Anterior cingulate cortex (tissue), 58 donors: ENCODE data around the gene PEX19.

ENCODE experiments used
- DNase-seq, 58 donors: peaks; one replicate each; lab custom pipeline; 2025; lab: John Stamatoyannopoulos, UW

The PEX19 gene

GRCh38 chr1:160243767-160244166, 41.2 kb downstream of the PEX19 start:
- no peak for DNase-seq

DNA sequence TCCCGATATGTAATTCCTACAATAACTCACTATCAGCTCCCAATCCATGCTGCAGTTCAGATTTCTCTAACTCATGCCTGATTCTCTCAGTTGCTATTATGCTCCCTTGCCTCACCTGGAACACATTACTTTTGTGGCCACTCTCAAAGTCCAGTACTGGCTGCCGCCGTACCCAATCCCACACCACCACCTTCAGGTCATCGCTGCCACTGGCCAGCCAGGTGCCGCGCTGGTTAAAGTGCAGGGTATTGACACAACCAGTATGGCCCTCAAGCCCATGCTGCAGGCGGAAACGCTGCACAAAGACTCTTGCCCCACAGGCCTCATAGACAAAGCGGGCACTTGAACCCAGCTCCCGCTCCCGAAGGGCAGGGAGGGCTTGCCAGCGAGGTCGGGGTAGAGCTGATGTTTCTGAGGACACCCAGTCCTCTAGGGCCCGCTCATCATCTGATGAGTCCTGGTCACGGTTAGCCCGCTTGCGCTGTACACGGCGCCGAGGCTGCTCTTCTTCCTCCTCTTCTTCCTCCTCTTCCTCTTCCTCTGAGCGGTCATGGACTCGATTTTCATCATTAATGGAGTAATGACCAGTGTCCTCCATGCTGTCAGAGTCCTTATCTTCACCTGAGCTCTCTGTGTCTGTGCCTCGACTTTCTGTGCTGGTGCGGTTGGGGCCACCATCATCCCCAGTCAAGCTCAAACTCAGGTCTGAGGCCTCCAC, 45.2 kb downstream of the PEX19 start:
- no peak for DNase-seq

DNA sequence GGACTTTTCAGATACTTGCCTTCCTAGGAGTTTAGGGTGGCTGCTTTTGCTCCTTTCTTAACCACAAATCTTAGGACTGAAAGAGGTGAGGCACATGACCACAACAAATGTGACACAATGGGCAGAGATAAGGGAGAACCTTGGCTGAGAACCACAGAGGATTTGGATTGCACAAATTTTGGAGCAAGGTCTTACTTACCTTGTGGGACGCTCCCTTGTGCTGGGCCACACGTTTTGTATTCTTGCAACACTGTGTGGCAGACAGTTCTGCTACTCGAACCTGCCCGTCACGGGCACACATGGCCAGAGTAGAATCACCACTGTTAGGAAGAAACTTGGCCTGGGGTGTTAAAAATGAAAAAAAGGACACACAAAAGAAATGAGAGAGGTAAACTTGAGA, 46.5 kb downstream of the PEX19 start:
- no peak for DNase-seq

DNA sequence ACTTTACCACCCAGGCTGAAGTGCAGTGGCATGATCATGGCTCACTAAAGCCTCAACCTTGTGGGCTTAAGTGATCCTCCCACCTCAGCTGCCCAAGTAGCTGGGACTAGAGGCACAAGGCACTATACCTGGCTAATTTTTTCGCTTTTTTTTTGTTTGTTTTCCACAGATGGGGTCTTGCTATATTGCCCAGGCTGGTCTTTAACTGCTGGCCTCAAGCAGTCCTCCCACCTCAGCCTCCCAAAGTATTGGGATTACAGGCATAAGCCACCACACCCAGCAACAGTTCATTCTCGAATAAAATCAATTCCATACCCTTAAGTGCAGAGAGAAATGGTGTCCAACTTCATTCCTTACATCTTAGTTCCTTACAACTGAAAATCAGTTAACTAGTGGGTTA, 47.4 kb downstream of the PEX19 start:
- DNase-seq, result no peak

DNA sequence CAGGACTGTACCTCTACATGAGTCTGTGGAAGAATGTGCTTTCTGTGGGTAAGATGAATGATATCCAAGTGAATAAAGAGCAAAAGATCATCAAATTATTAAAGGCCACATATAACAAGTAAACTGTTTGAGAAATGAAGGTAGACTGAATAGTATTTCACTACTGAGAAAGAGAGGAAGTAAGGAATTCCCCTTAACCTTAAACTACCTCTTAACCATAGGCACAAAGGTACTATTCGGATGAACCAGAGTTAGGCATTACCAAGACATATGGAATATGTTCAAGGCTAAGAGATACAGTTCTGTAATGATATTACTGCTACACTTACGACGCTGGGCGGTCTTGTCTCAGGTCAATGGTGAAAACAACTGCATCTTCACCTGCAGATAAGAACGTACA, 48.1 kb downstream of the PEX19 start:
- DNase-seq, result no peak

DNA sequence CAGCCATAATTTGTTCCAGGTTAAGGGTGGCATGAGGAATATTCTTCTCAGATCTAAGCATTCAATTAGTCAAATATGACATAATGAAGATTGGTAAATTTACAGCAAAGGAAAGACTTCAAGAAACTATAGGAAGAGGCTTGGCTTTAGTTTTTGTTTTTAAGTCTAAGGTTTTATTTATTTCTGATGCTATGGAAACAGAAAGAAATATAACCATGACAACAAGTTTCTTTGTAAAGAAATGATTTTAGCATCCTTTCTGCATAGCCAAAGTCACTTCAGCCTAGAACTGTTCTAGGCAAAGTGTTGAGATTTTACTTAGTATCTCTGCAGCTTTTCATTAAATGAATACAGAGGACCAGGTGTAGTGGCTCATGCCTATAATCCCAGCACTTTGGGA, 52.0 kb downstream of the PEX19 start:
- no peak for DNase-seq

GRCh38 chr1:160228431-160228830, 56.5 kb downstream of the PEX19 start:
- no peak for DNase-seq

GRCh38 chr1:160227561-160227960, 57.4 kb downstream of the PEX19 start:
- no peak for DNase-seq

- no peak for DNase-seq
Measured at GRCh38 chr1:160227034-160227433, 57.9 kb downstream of the PEX19 start.
